ENCODE measurements around the gene ADCYAP1R1. TPM values are rescaled to one million over a fixed set of nuclear protein-coding genes. Genes with fewer than 3 reads are reported as not detected.

ADCYAP1R1 gene
- polyA plus RNA-seq (2011; rRNA removed) (not detected in 2 replicates), polyA minus RNA-seq (2011; rRNA and poly(A)+ RNA removed) (not detected in 2 replicates)

GRCh38 chr7:31051598-31052486 is at the start of gene ADCYAP1R1:
Gene ADCYAP1R1, plus strand, starts transcription at chr7:31052308. Its CDS starts 10,957 bp downstream, at chr7:31063265.
- Histone ChIP-seq H3K4me3 (ENCODE audit: low read depth, low read length) (no peak within 1 kb of the TSS), H3K27ac (ENCODE audit: low read depth, low read length) (no peak within 1 kb of the TSS)

GRCh38 chr7:31003097-31003496 is 49.0 kb upstream of the ADCYAP1R1 start:
- POLR2A ChIA-PET = no interaction called here
- Histone ChIP-seq H3K4me3 (ENCODE audit: low read depth, low read length) (no peak overlapping the region), H3K9me3 (ENCODE audit: control insufficient read depth, insufficient read depth, low read length) (no peaks in the 10 kb centered on the region), H3K27ac (ENCODE audit: low read depth, low read length) (no peak overlapping the region), H3K27me3 (ENCODE audit: control insufficient read depth, insufficient read depth, low read length) (peaks cover 9% of the 10 kb centered on the region)
- DNase-seq (ENCODE audit: low read depth, low spot score) = no peak
- no peak for TF ChIP-seq CTCF (IDR thresholded peaks at IDR 0.05; ENCODE audit: low read depth, low read length)
- CTCF ChIA-PET = interaction anchor here (2.7 kb wide), 1 partner anchor 20 kb away, joined by 11 read pairs; no protein-coding TSS in a partner anchor

More at GRCh38 chr7:31051598-31052486, at the start of gene ADCYAP1R1:
- H3K27me3 ChIP-seq (ENCODE audit: control insufficient read depth, insufficient read depth, low read length) = peaks cover 35% of the 10 kb centered on the region
- ChIA-PET CTCF (interaction anchor here (0.5 to 1.0 kb wide), 2 partner anchors 71 to 1420 kb away, joined by 3 read pairs; no protein-coding TSS in a partner anchor), POLR2A (no interaction called here)
- no peaks in the 10 kb centered on the region; the same call in 1 of the 2 replicates for H3K9me3 ChIP-seq (ENCODE audit: control insufficient read depth, insufficient read depth, low read length)
- no peak for DNase-seq (ENCODE audit: low read depth, low spot score)
- no peak for TF ChIP-seq CTCF (IDR thresholded peaks at IDR 0.05; ENCODE audit: low read depth, low read length)

- POLR2A ChIA-PET = no interaction called here
Measured at GRCh38 chr7:31003721-31004120, 48.4 kb upstream of the ADCYAP1R1 start.

GRCh38 chr7:31004393-31004792 is 47.7 kb upstream of the ADCYAP1R1 start:
- DNase-seq (ENCODE audit: low read depth, low spot score) = no peak
- no peak for TF ChIP-seq CTCF (IDR thresholded peaks at IDR 0.05; ENCODE audit: low read depth, low read length)
- ChIA-PET POLR2A (no interaction called here), CTCF (interaction anchor here (1.4 kb wide), 1 partner anchor 118 kb away, joined by 5 read pairs; no protein-coding TSS in a partner anchor)
- H3K27me3 ChIP-seq (ENCODE audit: control insufficient read depth, insufficient read depth, low read length) = peaks cover 9% of the 10 kb centered on the region
- no peaks in the 10 kb centered on the region for H3K9me3 ChIP-seq (ENCODE audit: control insufficient read depth, insufficient read depth, low read length)
- H3K4me3 ChIP-seq (ENCODE audit: low read depth, low read length) = no peak overlapping the region
- no peak overlapping the region for H3K27ac ChIP-seq (ENCODE audit: low read depth, low read length)

More at GRCh38 chr7:31003721-31004120, 48.4 kb upstream of the ADCYAP1R1 start:
- TF ChIP-seq CTCF (IDR thresholded peaks at IDR 0.05; ENCODE audit: low read depth, low read length) = no peak
- Histone ChIP-seq H3K27ac (ENCODE audit: low read depth, low read length) (no peak overlapping the region), H3K27me3 (ENCODE audit: control insufficient read depth, insufficient read depth, low read length) (peaks cover 9% of the 10 kb centered on the region), H3K4me3 (ENCODE audit: low read depth, low read length) (no peak overlapping the region), H3K9me3 (ENCODE audit: control insufficient read depth, insufficient read depth, low read length) (no peaks in the 10 kb centered on the region)
- CTCF ChIA-PET = interaction anchor here (2.7 kb wide), 1 partner anchor 20 kb away, joined by 11 read pairs; no protein-coding TSS in a partner anchor
- no peak for DNase-seq (ENCODE audit: low read depth, low spot score)

- Histone ChIP-seq H3K4me3 (ENCODE audit: low read depth, low read length) (no peak overlapping the region), H3K9me3 (ENCODE audit: control insufficient read depth, insufficient read depth, low read length) (no peaks in the 10 kb centered on the region), H3K27ac (ENCODE audit: low read depth, low read length) (no peak overlapping the region), H3K27me3 (ENCODE audit: control insufficient read depth, insufficient read depth, low read length) (peaks cover 5% of the 10 kb centered on the region)
- CTCF ChIA-PET = no interaction called here
- POLR2A ChIA-PET = no interaction called here
- no peak for DNase-seq (ENCODE audit: low read depth, low spot score)
- TF ChIP-seq CTCF (IDR thresholded peaks at IDR 0.05; ENCODE audit: low read depth, low read length) = no peak
Measured at GRCh38 chr7:31006857-31007256, 45.3 kb upstream of the ADCYAP1R1 start.
